Activated CD8-positive, alpha-beta memory T cell treated with anti-CD3 and anti-CD28 coated beads, Interleukin-2, amount 50 U/mL, for 4 hours (primary cell): ENCODE data around the gene CD276.
"Not testable (repeated sequence)": the region's sequence is repeated elsewhere in the genome, so short reads cannot be mapped to it uniquely, and the experiment has no call there.

Experiments
- DNase-seq: peaks from one replicate; pipeline ENCODE4 v3.0.0-alpha.2; 2020

The CD276 gene

DNA sequence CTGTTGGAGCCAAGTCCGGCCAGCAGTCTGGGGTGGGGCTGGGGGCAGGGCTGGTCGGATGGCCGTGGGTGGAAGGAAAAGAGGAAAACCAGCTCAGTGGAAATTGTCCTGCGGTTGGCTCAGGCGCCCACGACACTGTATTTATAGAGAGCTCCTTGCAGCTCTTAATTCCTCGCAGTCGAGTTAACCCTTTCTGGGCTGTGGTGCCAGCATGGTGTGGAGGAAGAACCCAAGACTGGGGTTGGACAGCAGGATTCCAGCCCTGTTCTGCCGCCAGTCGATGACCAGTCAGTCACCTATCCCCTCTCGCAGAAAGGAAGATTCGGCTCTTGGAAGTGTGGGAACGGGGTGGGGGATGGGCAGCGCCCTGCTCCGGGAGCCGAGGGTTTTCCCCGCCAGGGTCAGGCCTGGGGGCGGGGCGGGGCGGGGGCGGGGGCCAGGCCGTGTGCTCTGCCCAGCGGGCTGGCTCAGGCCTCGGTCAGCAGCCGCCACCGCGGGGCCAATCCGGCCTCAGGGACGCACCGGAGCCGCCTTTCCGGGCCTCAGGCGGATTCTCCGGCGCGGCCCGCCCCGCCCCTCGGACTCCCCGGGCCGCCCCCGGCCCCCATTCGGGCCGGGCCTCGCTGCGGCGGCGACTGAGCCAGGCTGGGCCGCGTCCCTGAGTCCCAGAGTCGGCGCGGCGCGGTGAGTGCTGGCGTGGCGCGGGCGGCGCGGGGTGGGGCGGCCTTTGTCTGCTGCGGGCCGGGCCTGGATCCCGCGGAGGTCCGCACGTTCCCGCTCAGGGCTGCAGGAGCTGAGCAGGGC lies at the start of gene CD276:
Gene CD276, plus strand, starts transcription at position 607 of the 804 bp plus-strand sequence. CDS start 15,257 bp downstream, outside the sequence.
- DNase-seq: no peak

GRCh38 chr15:73637527-73637926 lies 46.7 kb upstream of the CD276 start:
- DNase-seq: no peak

GRCh38 chr15:73639464-73639863 lies 44.7 kb upstream of the CD276 start:
- not testable (repeated sequence) for DNase-seq

GRCh38 chr15:73647259-73648013 lies 36.7 kb upstream of the CD276 start:
- DNase-seq: no peak

DNA sequence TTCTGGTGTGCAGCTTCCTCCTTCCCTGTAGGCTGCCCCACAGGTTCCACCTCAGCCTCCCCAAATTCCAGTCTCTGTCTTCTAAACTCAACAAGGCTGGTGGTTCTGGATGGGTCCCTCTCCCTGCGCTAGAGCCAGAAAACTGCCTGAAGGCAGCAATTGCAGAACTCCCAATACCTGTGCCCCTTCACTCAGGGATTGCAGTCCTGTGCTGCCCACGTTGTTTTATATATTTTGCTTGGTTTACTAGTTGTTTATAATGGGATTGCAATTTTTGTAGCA lies 36.2 kb upstream of the CD276 start:
- DNase-seq: no peak

GRCh38 chr15:73650416-73651126 lies 33.6 kb upstream of the CD276 start:
- DNase-seq: no peak

- DNase-seq: no peak
These were observed 29.5 kb upstream of the CD276 start for GRCh38 chr15:73654659-73655058.

GRCh38 chr15:73655724-73656123 lies 28.5 kb upstream of the CD276 start:
- DNase-seq: no peak

DNA sequence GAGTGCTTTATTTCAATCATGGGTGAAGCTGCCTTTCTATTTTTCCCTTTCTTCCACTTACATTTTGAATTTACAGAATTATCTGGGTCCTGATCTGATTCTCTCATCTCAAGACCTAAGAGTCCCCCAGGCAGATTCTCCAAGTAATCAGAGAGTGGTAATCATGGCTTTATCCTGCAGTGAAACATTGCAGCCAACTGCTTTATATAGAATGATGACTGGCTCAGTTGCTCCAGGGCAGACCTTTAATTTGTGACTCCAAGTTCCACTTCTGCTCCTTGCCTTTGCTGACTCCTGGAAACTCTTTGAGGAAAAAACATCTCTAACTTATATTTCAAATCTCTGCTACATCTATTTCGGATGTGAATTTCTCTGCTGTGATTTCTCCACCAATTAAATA lies 25.5 kb upstream of the CD276 start:
- no peak for DNase-seq

GRCh38 chr15:73660455-73660854 lies 23.7 kb upstream of the CD276 start:
- no peak for DNase-seq

DNA sequence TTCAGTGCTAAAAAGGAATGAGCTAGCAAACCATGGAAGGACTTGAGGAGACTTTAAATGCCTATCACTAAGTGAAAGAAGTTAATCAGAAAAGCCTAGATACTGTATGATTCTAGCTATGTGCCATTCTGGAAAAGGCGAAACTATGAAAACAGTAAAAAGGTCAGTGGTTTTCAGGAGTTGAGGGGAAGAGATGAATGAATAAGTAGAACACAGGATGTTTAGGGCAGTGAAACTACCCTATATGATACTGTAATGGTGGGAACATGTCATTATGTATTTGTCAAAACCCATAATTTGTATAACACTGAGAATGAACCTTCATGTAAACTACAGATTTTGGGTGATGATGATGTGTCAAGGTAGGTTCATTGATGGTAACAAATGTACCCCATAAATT lies 9.6 kb upstream of the CD276 start:
- no peak for DNase-seq

GRCh38 chr15:73677146-73677607 lies 7.0 kb upstream of the CD276 start:
- DNase-seq: peak; percentile 50

DNA sequence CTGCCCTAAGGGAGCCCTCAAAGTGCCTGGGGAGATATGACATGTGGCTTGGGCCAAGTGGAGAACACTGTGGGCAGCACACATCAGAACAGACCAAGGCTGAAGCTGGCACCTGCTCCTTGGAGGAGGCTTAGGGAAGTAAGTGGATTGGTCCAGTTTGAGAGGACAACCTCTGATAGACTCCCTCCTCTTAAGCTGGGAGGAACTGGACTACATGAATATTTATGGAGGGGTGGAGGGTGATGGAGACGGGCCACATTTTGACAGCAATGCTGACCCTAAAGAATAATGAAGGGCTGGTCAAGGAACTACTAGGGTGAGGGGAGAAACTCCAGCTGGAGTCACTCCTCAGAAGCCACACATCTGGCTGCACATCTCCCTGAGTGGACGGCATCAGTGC lies 6.5 kb upstream of the CD276 start:
- DNase-seq: no peak

DNA sequence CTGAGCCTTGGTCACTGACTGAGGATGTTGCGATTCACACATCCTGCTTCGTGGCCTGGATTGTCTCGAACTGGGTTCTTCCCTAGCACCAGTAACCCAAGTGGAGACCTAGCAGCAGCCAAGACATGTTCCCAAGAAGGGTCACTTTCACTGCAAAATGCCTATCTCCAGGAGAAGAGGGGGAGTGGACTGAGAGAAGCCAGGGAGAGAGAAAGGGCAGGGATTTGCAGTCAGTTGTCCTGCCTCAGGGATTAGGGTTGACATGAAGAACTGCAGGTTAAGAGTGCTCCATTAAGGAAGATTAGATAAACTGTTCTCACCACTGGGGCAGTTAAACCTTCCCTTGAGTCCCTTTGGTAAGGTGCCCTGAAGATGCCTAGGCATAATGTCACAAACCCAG lies 5.7 kb upstream of the CD276 start:
- DNase-seq: no peak

DNA sequence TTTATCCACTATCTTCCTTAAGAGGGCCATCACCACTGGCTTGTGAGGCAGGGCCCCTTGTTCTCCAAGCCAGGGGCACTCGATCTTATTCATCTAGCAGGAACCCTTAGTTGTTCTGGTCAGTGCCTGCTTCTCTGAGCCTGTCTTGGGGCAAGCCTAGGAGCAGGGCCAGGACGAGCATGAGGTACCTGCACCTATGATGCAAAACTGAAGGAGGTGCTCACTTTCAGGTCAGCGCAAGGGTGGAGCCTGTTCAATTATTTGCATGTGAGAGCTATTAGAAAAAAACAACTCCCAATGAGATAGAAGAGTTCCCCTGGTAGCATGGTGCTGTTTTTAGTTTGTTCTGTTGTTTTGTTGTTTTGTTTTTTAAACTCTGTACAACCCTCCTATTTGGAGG lies 5.0 kb upstream of the CD276 start:
- no peak for DNase-seq

GRCh38 chr15:73679964-73680363 lies 4.2 kb upstream of the CD276 start:
- no peak for DNase-seq

DNA sequence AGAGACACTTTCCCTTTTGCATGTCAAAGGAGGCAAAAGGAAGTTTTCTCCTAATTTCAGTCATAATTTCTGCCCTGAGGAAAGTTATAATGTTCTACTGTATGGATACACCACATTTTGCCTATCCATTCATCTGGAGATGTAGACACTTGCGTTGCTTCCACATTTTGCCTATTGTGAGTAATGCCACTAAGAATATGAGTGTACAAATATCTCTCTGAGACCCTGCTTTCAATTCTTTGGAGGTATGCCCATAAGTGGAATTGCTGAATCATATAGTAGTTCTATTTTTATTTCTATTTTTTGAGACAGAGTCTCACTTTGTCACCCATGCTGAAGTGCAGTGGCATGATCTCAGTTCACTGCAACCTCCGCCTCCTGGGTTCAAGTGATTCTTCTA lies 3.6 kb upstream of the CD276 start:
- DNase-seq: no peak

- no peak for DNase-seq
These were observed 3.1 kb upstream of the CD276 start for GRCh38 chr15:73681063-73681462.

DNA sequence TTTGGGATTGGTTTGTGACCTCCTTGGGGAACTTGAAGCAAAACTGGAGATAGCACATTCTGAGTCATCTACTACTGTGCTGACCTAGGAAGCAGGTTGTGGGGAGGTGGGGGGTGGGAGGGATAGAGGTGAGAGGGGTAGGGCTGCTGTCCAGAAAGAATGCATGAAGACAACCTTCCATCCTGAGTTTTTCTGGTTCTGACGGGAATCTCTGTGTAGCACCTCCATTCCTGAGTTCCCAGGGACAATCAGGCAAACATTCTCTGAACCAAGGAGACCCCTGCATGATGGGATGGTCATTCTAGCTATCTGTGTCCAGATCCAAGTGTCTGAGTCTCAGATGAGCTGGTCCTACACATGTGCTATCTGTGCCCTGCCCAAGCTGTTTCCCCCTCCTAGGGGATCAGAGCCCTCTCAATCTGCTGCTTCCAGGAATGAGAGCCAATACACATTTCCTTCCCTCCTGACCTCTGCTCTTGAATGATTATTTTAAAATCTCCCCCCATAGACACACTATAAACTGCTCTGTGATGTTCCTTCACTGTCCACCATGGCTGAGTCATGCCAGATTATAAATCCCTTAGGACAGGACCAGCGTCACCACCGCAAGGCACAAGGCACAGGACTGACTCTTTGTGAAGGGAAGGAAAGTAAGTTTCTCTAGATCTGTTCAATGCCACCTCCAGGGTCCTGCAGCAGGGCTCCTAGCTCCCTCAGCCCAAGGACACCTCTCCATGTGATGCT lies 2.2 kb upstream of the CD276 start:
- DNase-seq: no peak

GRCh38 chr15:73682600-73683090 lies 1.5 kb upstream of the CD276 start:
- no peak for DNase-seq

GRCh38 chr15:73683257-73683776 lies 866 bp upstream of the CD276 start:
- no peak for DNase-seq

DNA sequence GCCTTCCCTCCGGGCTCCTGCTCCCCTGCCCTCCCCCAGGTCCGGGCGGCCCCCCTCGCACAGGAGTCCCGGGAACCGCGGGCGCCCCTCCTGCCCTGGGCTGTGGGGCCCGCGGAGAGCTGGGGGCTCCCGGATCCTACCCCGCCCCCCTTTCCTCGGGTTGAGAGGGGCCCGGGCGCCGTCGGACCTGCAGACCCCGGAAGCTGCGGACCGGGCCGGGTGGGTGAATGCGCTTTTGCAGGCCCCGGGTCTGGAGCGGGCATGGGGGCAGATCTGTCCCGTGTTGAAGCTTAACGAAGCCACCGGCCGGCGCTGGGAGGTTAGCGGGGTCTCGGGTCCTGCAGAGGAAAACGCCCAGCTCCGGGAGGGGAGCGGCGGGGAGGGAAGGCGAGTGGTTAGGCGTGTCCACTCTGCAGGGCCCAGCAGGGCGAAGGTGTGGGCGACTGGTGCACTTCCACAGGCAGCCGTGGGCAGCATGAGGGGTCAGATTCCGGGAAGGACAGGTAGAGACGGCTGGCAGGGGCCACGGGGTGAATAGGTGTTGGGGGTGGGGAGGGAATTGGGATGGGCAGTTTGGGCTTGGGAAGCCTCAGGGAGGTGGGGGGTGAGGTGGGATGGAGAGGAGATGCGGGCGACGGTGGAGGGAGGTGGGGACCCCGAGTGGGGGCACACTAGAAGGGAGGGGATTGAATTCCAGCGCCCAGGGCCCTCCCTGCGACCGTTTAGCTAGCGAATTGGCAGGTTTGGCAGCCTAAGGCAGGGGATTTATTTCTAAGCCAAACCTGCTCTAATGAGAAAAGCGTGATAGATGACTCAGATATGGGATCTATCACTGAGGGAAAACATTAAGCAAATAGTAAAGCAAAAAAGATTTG lies 635 bp downstream of the CD276 start:
- no peak for DNase-seq
